Stimulated activated CD4-positive, alpha-beta T cell treated with anti-CD3 and anti-CD28 coated beads, TNF-alpha, amount 100 ng/mL, for 1 hour (primary cell): ENCODE data around the gene PHF20.
"Not testable (repeated sequence)": the region's sequence is repeated elsewhere in the genome, so short reads cannot be mapped to it uniquely, and the experiment has no call there.

Source experiments
- DNase-seq, 3 donors: peaks; one replicate each; pipeline ENCODE4 v3.0.0-alpha.2; 2020; ENCODE audit warnings: low read depth in 3 of 3, low spot score in 1 of 3

PHF20 gene

DNA sequence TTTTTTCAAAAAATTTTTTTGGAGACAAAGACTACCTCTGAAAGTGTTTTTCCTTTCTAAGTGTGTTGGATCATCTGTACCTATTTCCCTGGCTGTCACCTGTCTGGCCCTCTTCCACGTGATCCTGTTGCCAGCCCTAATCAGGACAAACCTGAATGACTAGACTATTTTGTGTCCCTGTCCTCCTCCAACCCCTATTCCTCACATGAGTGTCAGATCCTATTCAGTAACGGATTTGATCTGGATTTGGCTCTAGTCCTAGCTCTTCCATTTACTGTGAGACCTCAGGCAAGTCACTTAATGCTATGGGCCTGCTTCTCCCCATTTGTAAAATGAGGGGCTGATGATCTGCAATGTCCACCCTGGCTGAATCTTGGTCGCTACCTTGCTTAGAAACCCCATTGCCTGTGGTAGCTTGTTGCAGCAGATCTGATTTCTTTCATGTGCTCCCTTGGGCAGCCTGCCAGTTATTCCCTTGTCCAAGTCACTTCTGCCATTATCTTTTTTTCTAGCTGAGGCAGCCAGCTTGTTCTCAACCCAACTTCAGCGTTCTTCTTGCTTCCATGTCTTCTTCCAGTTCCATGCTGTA is 4.8 kb downstream of the PHF20 start:
- no peak for DNase-seq

DNA sequence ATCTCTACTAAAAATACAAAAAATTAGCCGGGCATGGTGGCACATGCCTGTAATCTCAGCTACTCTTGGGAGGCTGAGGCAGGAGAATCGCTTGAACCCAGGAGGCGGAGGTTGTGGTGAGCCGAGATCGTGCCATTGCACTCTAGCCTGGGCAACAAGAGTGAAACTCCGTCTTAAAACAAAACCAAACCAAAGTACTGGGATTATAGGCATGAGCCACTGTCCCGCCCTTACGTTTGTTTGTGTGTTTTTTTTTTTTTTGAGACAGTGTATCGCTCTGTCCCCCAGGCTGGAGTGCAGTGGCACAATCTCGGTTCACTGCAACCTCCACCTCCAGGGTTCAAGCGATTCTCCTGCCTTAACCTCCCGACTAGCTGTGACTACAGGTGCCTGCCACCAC is 12.0 kb downstream of the PHF20 start:
- not testable (repeated sequence) for DNase-seq

DNA sequence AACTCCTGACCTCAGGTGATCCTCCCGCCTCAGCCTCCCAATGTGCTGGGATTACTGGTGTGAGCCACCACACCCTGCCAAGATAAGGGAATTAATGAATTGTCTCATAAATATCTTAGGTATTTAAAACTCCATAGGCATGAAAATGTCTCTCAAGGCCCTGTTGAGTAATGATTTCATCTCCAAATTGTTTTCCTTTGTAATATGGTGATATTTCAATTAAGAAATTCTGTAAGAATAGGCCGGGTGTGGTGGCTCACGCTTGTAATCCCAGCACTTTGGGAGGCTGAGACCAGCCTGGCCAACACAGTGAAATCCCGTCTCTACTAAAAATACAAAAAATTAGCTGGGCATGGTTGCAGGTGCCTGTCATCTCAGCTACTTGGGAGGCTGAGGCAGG is 13.7 kb downstream of the PHF20 start:
- not testable (repeated sequence) for DNase-seq

DNA sequence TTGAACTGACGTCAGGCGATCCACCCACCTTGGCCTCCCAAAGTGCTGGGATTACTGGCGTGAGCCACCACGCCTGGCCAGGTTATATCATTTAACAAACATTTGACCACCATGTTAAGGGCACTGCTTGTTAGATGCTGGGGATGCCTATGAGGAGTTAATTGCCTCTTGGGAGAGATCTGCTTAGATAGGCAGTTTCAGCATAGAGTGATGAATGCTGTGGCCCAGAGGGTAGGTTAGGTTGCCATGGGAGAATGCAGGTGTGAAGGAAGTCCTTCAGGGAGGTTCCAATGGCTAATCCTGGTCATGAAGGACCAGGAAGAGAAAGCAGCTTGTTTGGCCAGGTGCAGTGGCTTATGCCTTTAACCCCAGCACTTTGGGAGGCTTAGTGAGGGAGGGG is 17.0 kb downstream of the PHF20 start:
- DNase-seq = no peak

DNA sequence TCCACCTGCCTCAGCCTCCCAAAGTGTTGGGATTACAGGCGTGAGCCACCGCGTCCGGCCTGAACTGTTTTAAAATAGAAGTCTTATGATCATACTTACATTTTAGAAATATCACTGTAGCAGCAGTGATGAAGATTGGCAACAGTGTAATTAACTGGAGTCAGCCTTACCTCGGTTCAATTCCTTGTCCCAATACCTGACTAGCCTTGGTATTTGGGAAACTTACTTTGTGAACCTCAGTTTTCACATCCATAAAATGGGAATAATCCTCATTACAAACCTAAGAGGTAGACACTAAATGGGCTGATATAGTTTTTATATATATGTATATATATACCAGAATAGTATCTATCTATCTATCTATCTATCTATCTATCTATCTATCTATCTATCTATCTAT is 19.3 kb downstream of the PHF20 start:
- DNase-seq = no peak

DNA sequence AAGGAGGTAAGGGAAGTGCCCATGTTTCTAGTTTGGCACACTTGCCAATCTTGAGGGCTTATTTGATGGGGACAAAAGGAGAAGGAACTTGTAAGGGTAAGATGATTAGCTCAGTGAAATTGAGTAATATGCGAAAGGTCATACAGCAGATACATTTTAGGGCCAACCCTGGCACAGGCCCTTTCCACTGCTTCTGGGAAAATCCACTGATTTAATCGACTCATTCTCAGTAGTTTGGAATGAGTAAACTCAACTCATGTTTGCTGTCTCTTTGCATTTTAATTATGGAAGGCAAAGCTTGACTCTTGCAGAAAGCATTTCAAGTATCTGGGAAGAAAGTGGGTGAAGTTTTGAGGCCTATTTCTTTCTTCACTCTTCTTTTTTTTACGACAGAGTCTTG is 20.0 kb downstream of the PHF20 start:
- DNase-seq = no peak

DNA sequence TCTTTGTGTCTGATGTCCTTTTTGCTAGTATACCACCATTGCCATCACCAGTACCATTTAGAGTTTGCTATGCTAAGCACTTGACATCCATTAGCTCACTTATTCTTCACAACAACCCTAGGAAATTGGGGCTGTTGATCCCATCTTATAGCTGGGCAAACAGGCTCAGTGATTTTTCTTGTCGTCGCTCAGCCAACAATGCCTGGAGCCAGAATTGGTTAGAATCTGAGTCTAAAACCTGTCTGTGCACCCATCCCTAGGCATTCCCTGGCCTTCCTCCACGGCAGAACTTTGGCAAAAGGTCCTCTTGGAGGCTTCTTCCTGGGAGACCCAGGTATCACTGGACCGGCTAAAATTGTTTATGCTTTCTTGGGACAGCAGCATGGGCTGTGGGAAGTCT is 20.9 kb downstream of the PHF20 start:
- no peak for DNase-seq

DNA sequence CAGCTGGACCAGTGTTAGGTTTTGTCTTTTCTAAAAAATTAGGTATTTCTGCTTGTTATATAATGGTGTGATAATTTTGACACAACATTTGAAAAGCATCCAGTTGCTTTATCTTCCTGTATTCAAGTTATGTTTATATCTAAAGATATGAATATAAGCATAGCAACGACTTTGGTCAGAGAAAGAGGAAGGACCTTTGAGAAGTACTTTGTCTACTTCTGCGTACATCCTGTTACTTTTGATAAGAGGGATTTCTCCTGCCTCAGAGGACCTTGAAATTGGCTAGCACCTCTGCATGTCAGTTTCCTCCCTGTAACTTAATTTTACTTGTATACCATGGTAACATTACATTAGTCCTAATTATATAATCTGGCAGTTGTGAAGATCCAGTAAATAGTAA is 24.8 kb downstream of the PHF20 start:
- no peak for DNase-seq

DNA sequence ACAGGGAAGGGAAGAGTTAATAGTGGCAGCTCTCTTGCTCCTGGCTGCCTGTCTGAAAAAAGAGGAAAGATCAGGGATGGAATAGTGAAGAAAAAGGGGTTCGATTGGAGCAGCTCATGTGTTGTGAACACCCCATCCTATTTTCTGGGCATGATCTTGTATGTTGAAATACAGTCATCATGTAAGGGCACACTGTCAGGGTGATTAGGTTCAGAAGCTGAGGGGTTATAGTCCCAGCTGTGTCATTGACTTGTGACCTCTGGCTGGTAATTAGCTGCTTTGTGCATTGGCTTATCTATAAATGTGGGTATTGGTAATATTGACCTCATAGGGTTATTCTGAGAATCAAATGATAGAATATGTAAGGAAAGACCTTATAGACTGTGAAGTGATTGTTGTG is 30.1 kb downstream of the PHF20 start:
- no peak for DNase-seq

DNA sequence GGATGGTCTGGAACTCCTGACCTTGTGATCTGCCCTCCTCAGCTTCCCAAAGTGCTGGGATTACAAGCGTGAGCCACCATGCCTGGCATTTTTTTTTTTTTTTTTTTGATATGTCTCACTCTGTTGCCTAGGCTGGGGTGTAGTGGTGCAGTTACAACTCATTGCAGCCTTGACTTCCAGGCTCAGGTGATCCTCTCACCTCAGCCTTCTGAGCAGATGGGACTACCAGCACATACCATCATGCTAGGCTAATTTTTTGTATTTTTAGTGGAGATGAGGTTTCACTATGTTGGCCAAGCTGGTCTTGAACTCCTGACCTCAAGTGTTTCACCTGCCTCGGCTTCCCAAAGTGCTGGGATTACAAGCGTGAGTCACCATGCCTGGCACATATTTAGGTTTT is 34.3 kb downstream of the PHF20 start:
- DNase-seq = no peak

DNA sequence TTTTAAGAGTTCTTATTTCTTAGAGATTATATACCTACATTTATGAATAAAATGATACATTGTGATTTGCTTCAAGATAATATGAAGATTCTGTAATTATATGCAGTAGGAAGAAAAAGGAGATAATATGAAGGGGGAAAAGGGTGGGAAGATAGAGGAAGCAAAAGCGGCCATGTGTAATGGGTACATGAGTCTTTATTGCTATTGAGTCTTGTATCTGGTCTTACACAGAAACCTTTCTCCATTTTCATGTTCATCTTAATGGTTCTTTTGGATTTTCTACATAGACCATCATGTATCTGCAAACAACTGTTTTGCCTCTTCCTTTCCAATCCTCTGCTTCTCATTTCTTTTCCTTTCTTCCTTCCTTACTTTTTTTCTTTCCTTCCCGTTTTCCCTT is 36.1 kb downstream of the PHF20 start:
- no peak for DNase-seq

DNA sequence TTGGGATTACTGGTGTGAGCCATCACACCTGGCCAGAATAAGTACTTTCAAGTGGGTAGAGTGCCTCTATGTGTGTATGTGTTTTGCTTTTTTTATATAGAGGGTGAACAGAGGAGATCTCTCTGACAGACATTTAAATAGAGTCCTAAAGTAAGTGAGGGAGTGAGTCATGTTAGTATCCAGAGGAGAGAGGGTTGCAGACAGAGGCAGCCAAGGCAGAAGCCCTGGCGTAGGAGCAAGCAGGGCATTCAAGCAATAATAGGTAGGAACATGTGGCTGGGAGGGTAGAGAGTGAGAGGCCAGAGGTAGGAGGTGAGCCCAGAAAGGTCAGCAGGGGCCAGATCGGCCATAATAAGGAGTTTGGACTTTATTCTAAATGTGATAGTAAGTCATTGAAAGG is 48.9 kb downstream of the PHF20 start:
- no peak for DNase-seq

DNA sequence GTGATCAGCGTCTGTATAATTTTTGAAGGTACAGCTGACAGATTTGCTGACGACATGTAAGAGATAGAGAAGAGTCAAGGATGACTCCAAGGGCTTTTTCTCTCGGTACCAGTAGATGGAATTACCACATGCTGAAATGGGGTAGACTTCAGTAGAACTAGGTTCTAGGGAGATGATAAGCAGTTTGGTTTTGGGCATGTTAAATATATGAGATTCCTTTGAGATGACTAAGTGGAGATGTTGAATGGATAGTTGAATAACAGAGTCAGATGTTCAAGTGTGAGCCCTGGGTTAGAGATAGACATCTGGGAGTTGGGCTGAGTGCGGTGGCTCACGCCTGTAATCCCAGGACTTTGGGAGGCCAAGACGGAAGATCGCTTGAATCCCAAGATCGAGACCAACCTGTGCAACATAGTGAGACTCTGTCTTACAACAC is 50.0 kb downstream of the PHF20 start:
- DNase-seq = no peak

DNA sequence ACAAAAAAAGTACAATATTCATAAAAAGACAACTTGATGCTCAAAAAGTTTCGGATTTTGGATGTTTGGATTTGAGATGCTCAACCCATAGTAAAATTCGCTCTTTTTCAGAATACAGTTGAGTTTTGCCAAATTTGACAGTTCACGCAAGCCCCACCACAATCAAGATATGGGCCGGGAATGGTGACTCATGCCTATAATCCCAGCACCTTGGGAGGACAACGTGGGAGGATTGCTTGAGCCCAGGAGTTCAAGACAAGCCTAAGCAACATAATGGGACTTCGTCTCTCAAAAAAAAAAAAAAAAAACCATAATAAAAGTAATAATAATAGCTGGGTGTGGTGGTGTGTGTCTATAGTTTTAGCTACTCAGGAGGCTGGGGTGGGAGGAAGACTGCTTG is 51.3 kb downstream of the PHF20 start:
- DNase-seq = no peak

DNA sequence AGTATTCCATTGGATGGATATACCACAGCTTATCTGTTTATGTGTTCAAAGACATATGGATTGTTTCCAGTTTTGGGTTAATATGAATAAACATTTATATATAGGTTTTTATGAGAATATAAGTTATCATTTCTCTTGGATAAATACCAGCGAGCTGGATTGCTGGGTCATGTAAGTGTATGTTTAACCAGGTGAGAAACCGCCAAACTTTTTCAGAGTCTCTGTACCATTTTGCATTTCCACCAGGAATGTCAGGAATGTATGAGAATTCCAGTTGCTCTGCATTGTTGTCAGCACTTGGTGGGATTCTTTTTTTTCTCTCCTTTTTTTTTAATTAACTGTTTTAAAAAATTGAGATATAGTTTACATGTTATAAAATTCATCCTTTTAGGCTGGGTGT is 52.1 kb downstream of the PHF20 start:
- no peak for DNase-seq

DNA sequence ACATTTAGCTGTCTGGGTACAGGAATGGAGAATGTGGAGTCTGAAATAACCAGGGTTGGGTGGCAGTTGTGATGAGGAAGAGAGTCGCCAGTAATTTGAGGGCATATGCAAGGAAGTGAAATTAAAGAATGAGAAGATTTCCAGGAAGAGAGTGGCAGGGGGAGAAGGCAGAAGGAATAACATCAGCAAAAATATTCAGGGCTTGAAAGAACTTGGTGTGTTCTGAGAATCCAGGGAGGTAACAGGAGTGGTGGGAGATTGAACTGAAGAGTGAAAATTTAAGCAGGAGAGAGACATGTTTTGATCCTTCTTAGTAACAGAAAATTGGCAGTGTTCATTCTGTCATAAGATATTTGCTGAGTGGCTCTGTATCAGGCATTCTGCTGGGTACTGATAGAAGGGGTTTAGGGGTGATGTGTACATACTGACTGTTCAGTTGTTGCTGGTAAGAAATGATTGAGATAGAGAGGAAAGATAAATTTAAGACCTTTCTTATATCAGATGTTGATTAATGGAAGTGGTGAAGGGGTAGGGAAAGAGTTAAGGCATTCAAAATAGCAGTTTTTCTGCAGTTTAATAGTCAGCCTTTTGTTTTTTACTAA is 54.7 kb downstream of the PHF20 start:
- no peak for DNase-seq

DNA sequence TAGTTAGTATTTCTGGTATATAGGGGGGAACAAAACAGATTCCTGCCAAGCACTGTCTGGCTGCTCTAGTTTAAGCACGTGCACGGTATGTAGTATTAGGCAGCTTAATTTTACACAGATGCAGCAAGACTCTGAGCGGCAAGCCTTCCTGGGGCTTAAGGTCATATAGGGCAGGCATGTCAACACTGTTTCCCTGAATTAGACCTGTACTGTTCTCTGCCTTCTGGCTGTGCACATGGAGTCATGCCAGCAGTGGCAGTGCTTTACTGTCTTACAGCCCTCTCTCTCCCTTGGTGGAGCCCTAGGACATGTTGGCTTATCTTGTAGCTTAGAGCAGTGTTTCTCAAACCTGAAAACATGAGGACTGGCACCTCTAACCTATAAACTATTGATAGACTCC is 56.6 kb downstream of the PHF20 start:
- DNase-seq = no peak

DNA sequence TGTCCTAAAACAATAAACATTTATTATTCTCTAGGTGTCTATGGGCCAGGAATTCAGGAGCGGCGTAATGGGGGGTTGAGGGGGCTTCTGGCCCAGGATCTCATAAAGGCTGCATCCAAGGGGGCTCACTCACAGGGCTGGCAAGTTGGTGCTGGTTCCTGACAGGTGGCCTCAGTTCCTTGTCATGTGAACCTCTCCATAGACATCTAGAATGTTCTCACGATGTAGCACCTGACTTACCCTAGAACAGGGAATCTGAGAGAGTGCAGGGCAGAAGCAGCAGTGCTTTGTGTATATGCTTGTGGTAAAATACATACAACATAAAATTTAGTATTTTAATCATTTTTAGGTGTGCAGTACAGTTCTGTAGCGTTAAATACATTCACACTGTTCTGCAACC is 57.1 kb downstream of the PHF20 start:
- no peak for DNase-seq

DNA sequence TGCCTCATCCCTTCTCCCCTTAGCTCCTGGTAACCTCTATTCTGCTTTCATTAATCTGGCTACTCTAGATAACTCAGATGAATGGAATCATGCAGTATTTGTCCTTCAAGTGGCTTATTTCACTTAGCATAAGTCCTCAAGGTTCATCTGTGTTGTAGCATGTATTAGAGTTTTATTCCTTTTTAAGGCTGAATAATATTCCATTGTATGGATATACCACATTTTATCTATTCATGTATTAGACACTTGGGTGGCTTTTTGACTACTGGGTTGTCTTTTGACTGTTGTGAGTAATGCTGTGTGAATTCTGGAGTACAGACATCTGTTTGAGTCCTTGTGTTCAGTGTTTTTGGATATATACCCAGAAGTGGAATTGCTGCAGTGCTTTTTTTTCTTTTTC is 58.4 kb downstream of the PHF20 start:
- DNase-seq = no peak

DNA sequence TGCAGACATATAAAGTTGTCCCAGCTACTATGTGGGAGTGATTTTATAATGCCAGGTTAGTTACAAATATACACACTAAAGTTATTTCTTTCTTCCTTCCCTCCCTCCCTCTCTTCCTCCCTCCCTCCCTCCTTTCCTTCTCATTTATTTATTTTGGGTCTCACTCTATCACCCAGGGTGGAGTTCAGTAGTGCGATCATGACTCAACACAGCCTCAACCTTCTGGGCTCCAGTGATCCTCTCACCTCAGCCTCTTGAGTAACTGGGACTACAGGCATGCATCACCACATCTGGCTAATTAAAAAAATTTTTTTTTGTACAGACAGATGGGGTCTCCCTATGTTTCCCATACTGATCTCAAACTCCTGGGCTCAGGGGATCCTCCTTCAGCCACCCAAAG is 59.2 kb downstream of the PHF20 start:
- no peak for DNase-seq

DNA sequence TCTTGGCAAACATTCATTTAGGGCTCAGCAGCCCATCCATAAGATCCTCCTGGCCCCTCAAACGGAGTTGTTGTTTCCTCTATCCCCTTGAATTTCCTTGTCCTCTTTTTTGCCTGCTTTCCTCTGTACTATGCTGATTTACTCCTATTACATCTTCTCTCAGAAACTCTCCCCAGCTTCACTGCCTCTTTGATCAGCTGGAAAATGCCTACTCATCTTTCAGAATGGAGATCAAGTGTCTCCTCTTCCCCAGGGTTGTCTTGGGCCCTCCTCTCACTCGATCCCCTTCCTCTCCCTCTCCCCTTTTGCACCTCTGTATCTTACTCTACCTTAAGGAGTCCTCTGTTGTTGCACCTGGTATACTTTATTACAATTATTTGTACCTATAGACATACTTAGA is 60.2 kb downstream of the PHF20 start:
- no peak for DNase-seq

DNA sequence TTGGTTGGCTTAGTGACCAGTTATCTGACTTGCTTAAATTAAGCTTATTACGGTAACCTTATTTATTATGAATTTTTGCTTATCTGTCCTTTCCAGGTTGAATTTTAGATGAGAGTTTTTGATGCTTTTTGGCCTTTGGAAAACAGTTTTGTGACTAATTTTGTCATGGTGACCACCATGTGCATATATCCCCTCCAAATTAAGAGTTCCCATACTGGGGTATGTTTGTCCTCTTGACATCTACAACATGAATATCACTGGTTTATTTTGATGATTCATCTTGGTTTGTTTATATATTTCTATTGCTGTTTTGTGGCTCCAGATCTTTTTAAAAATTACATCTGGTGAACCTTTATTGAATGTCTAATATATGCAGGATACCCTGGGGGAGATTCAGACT is 61.4 kb downstream of the PHF20 start:
- DNase-seq = no peak

DNA sequence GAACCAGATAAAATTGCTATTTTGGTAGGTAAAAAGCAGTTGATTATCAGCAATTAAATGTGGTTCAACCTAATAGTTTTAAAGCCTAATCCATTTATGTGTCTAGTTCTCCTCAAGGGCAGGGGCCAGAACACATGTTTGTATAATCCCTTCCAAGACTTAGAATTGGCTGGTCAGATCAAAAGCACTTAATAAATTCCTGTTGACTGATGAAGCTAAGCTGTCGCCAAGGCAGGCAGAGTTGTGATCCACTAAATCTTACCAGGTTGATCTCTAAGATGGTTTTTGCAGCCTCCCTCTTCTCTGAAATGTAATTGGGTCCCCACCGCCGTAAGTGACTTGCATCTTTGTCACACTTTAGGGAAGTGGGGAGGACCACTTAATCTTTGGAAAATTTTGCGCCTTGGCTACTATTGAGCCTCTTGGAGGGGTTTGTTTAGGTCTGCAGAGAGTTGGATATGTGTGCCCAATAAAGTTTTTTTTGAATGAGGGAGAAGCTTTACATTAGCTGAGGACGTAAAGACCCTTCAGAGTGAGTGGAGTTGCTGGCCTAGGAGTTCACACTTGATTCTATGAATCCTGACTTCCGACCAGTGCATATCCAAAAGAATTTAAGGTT is 65.9 kb downstream of the PHF20 start:
- DNase-seq = no peak
